CMK (cell line): ENCODE results near the gene CHRM5.
"Not testable (repeated sequence)": the region's sequence is repeated elsewhere in the genome, so short reads cannot be mapped to it uniquely, and the experiment has no call there.

Source experiments
- DNase-seq: peaks from one replicate; pipeline ENCODE4 v3.0.0-alpha.2; 2010; ENCODE audit warnings: low read depth

Gene CHRM5

DNA sequence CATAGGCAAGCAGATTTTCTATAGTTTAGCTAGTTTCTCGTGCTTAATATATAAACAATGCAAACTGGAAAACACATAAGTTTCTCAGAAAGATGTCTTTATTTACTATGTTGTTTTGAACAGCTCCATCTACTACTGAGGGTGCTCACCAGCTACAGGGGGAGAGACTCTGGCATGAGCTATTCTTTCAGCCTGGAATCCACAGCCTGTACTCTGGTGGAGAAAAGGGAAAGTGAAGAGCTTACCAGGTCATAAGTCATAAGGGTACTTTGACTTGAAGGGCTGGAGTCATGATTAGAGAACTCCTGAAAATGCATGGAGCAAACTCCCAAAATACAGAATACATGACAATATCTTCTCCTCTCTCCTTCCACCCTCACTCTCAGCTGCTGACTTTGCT, 75.1 kb downstream of the CHRM5 start:
- DNase-seq, result no peak

DNA sequence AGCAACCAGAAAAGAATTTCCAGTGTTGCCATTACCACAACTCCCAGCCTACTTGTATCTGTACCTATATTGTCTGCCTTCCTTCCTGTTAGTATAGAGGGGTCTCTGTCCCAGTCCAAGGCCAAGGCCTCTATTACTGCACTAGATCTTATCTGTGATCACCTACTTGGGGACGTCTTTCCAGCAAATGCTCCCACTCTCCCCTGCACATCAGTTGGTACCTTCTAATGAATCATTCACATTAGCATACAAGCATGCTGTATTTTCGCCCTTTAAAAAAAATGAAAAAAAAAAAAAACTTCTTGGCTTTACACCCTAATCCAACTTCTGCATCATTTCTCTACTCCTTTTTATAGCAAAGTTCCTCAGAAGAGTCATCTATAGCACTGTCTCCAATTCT, 75.5 kb downstream of the CHRM5 start:
- no peak for DNase-seq

DNA sequence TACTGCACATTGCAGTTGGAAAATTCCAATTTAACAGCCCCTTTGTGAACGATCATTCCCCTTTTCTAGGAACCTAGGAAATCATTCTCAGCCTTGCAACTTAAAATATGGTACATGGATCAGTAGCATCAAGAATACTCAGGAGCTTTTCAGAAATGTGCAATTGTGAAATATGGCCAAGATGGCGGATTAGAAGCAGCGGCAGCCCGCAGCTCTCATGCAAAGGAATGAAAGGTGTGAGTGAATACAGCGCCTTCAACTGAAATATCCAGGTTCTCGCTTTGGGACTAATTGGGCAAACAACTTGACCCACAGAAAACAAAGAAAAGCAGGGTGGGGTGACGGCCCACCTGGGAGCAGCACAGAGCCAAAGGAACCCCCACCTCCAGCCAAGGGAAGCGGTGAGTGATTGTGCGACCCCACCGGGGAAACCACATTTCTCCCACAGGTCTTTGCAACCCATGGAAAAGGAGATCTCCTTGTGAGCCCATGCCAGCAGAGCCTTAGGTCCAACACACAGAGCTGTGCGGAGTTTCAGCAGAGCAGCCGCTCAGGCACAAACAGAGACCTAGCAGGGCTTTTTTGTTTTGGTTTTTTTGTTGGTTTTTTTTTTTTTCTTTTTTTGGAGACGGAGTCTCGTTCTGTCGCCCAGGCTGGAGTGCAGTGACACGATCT, 78.3 kb downstream of the CHRM5 start:
- no peak for DNase-seq

DNA sequence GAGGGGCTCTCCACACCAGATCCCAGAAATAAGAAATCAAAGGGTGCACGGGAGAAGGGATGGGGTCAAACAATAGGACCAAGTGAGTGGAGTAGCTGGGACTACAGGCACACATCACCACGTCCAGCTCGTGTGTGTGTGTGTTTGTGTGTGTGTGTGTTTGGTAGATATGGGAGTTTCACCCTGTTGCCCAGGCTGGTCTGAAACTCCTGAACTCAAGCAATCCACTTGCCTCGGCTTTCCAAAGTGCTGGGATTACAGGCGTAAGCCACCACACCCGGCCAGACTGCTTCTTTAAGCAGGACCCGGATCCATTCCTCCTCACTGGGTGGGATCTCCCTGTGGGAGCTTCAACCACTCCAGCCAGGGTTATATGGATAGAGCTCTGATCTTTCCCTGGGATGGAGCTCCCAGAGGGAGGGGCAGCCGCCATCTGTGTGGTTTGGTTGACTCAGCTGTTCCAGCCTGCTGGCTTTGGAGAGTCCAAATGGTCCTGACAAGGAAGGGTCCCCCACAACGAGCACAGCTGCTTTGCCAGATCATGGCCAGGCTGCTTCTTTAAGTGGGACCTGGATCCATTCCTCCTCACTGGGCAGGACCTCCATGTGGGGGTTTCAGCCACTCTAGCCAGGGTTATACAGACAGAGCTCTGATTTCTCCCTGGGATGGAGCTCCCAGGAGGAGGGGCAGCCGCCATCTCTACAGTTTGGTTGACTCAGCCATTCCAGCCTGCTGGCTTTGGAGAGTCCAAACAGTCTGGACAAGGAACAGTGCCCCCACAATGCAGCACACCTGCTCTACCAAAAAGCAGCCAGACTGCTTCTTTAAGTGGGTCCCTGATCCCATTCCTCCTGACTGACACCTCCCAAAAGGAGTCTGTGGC, 79.8 kb downstream of the CHRM5 start:
- no peak for DNase-seq

DNA sequence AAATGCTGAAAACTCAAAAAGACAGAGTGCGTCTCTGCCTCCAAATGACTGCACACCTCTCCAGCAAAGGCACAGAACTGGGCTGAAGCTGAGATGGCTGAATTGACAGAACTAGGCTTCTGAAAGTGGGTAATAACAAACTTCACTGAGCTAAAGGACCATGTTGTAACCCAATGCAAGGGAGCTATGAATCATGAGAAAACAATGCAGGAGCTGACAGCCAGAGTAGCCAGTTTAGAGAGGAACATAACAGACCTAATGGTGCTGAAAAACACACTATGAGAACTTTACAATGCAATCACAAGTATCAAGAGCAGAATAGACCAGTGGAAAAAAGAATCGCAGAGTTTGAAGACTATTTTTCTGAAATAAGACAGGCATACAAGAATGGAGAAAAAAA, 80.8 kb downstream of the CHRM5 start:
- DNase-seq, result no peak

DNA sequence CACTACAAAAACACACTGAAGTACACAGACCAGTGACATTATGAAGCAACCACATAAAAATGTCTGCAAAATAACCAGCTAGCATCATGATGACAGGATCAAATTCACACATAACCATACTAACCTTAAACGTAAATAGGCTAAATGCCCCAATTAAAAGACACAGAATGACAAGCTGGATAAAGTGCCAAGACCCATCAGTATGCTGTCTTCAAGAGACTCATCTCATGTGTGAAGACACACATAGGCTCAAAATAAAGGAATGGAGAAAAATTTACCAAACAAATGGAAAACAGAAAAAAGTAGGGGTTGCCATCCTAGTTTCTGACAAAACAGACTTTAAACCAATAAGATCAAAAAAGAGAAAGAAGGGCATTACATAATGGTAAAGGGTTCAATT, 82.1 kb downstream of the CHRM5 start:
- DNase-seq, result not testable (repeated sequence)

DNA sequence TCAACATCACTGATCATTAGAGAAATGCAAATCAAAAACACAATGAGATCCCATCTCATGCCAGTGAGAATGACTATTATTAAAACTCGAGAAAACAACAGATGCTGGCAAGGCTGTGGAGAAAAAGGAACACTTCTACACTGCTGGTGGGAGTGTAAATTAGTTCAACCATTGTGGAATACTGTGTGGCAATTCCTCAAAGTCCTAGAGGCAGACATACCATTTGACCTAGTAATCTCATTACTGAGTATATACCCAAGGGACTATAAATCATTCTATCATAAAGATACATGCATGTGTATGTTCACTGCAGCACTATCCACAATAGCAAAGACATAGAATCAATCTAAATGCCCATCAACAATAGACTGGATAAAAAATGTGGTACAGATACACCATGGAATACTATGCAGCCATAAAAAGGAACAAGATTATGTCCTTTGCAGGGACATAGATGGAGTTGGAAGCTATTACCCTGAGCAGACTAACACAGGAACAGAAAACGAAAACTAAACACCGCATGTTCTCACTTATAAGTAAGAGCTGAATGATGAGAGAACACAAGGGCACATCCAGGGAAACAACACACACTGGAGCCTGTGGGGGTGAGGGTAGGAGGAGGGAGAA, 85.9 kb downstream of the CHRM5 start:
- no peak for DNase-seq

DNA sequence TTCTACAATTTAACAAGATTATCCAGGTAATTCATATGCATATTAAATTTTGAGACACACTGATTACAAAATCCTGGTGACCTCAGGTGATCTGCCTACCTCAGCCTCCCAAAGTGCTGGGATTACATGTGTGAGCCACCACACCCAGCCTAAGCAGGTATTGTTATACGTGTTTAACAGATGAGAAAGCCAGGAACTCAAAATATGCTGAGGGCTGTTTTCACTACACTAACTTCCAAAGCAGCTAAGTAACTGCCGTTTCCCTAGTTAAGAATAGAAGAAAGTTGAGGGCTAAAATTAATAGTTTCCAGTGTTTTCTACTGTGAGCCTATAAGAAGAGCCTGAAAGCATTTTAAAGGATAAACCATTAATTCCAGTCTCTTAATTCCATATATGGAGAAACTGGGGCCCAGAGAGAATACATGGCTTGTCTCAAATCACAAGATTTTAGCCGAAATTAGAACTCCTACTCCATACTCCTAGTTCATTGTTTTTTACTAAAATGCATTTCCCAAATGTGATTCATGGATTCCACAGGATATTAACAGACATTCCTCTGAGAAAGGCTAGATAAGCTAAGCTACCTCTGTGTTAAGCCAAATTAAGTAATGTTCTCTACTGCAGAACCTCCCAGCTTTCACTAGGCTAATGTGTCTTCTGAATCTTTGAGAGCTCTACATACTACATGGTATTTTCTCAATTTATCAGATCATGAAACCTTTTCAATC, 87.7 kb downstream of the CHRM5 start:
- no peak for DNase-seq

DNA sequence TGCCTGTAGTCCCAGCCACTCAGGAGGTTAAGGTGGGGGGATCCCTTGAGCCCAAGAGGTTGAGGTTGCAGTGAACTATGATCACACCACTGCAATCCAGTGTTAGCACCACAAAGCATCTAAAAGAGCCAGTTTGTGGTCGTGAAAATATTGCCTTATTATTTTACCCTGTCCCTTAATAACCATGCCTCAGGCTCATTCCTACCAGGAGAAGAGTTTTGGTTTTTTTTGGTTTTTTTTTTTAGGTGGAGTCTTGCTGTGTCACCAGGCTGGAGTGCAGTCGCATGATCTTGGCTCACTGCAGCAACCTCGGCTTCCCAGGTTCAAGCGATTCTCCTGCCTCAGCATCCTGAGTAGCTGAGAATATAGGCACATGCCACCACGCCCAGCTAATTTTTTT, 88.6 kb downstream of the CHRM5 start:
- DNase-seq, result no peak

DNA sequence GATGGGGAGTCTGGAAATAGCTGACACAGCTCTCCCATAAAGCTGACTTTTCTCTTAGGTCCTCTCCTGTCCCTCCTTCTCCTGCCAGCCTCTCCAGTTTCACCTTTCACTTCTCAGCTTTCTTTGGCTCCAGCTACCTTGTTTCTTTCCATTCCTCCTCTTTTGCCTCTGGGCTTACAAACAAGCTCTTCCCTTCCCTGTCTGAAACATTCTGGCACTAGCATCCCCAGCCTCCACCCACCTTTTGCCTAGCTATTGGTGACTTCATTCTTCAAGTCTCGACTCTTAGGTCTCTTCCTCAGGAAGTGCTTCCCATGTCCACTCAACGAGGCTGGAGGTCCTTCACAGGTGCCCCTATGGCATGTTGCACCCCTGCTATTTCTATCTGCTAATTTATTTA, 91.2 kb downstream of the CHRM5 start:
- no peak for DNase-seq

DNA sequence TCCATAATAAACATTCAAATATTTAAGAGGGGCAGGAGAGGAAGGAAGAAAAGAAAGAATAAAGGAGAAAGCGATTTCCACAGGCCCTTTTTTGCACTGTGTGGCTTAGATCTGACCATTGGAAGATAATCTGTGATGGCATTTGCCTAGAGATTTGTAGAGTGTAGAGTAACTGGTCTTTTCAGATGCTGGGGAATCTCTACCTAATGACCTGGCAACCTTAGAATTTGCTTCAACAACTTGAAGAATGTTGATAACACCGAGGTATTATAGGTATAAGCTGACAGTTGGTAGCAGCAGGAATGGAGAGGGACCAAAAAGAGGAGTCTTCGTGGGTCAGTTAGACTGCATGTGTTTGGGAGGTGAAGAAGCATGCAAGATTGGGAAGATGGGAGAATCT, 91.6 kb downstream of the CHRM5 start:
- no peak for DNase-seq

DNA sequence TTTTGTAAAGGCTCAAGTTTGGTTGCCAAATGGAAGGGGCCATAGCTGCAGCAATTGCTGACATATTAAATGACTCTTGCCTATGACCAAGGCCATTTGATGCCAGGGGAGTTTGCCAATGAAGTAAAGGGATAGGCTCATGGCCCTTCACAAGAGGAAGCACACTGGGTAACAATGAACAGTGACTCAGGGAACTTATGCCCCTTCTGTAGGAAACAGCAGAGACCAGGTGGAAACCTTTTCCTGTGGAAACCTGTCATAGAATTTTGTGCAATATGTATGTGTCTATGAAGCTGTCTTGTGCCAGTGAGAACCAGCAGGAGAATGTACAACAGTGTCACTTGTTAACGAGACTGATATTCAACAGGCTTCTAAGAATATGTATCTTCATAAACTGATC, 96.1 kb downstream of the CHRM5 start:
- no peak for DNase-seq

DNA sequence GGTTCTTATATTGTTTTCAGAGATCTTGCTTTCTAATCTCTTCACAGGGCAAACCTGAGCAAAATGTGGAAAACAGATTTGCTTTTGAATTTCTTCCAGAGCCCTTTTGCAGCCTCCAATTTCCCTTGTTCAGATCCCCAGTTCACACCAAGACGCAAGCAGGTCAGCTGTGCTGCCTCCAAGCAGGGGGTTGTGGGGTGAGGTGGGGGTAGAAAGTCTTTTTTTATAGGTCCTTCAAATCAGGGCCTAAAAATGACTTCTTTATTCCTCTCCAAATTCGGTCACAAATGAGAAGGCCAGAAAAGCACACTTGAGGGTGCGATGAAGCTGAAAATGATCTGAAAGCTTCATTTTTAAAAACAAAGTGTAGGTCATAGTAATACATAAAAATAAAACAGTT, 97.0 kb downstream of the CHRM5 start:
- DNase-seq, result no peak

DNA sequence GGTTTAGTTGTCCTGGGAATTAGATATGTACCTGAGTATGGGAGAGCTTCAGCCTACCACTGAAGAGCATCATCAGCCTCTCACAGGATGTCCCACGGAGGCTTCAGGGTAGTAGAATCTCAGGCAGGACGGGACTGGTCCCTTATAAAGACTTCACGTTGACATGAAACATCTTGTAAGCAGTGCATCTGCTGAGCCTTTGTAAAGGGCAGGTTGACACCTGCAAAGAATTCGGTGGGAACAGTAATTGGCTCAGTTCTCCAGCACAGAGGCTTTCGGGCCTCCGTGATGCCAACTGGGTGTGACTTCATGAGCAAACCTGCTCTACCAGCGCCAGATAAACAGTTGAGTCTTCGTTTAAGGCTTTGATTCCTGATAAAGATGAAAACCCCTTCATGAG, 97.6 kb downstream of the CHRM5 start:
- DNase-seq, result no peak

DNA sequence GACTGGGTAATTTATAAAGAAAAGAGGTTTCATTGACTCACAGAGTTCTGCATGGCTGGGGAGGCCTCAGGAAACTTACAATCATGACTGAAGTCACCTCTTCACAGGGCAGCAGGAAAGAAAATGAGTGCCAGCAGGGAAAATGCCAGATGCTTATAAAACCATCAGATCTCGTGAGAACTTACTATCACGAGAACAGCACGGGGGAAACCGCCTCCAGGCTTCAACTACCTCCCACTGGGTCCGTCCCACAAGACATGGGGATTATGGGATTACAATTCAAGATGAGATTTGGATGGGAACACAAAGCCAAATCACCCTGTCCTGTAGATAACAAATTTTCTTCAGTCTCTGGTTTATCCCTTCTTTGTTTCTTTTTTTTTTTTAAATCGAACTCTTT, 101.7 kb downstream of the CHRM5 start:
- DNase-seq, result no peak

DNA sequence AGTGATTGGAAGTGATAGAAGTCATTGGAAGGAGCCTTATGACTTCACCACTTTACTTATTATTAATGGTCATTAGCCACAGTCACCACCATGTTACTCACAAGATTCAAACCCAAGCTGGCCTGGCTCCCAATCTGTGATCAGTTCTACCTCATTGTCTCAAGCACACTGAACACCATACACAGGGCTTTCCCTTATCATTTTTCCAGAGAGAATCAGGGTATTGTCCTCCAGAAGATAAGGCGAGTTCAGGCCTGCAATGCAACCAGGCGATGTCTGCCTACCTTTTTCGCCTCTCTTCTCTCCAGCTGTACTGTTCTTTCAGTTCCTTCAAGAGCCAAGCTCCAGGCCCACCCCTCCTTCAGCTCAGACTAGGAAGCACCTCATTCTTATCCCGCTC, 108.5 kb downstream of the CHRM5 start:
- no peak for DNase-seq

DNA sequence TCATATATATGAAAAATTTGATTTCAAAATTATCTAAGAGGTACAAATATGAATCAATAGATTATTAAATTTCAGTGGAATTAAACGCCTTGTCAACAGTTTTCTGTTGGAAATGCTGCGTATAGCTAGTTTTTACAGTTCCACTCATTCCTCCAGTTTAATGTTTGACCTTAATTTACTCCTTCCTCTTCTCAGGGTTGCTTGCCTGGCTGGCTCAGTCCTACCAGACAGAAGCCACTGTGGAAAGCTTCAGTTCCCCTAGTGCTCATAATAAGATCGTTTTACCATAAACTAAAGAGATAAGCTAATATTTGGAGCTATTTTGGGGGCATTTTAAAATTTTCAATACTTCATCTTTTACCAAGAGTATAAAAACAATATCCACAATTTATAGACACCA, 110.6 kb downstream of the CHRM5 start:
- no peak for DNase-seq

DNA sequence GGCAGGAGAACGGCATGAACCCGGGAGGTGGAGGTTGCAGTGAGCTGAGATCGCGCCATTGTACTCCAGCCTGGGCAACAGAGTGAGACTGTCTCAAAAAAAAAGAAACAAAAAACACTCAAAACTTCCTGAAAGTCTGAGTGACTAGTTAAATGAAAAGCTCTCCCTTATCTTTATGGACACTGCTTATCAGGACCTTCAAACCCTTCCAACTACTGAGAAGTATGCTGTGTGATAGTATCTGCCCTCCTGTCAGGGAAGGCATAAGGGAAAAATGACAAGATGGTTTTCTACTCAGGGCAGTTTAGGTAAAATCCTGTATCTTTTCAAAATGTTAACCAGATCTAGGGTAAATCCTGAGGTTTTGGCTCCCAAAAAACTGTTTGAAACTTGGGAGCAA, 111.6 kb downstream of the CHRM5 start:
- no peak for DNase-seq

DNA sequence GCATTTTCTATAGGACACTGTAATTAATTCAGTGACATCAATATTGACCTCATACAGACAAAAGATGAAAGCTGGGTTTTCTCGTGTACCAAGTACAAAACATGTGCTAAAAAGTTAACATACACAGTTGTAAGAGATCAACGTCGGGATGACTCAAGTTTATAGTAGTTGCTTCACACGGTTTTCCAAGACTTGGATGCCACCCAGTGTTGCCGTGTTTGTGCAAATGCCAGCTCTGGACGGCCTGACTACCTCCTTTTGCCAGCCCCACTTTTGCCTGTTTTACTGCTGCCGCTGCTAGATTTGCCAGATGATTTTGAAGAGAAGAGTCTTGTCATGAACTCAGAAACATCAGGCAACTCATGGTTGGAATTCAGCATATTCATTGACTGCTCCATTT, 115.8 kb downstream of the CHRM5 start:
- DNase-seq, result no peak

DNA sequence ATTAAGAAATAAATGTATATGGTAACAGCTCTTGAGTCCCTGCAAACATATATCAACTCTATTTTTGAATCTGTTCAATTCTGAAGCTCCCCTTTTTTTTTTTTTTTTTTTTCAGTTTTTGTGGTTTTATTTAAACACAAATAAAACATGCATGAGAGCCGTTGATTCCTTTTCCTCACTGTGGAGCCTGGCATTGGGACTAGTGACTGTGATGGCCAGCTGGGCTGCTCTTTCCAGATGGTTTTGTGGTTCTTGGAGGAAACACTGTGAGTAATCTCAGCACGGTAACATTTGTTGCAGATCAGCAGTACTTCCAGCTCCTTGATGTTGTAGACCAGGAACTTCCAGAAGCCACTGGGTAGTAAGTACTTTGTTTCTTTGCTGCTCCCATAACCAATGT, 117.4 kb downstream of the CHRM5 start:
- no peak for DNase-seq

DNA sequence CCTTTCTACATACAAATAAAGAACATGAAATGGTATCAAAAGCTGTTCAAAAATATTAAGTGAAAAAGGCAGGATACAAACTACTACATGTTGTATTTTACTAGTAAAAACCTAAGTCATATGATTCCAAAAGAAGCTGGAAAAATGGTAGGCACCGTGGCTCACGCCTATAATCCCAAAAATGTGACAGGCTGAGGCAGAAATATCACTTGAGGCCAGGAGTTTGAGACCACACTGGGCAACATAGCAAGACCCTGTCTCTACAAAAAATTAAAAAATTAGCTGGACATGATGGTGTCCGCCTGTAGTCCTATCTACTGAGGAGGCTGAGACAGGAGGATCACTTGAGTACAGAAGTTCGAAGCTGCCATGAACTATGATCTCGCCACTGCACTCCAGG, 131.6 kb downstream of the CHRM5 start:
- DNase-seq, result no peak

DNA sequence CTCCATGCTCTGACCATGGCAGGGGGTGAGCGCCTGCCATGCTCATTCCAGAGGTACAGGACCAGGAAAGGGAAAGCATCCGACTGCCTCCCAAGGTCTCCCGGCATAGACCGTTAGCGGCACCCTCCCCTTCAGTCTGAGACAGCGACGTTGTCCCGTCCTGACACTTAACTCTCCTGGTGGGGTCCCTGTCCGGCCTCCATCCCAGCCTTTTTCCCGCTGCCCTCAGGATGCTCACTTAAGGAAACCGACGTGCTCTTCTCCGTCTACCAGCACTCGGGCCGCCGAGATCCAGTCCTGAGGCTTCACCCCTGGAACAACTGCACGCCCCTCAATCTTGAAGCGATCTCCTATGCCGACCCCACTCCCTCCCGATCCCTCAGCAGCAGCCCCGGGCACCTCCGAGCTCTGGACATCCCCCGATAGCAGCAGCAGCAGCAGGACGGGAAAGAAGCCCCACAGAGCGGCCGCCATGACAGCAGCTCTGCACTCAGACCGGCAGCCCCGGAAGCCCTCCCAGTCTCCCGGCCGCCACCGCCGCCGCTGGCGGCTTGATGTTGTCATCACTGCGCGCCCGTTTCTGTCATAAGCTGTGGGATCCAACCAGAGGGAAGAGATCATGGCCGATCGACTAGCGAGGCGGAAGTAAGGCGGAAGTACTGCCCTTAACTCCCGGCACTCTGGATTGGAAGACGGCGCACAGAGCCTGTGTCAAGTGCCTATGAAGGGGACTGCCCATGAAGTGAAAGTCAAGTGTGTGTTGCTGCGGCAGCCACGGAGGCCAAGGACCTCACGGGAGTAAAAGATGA, 133.3 kb downstream of the CHRM5 start, which contains the start of the genes EMC7 and PGBD4:
EMC7 (minus strand) TSS at position 497 of the 809 bp plus-strand sequence; CDS start at position 474, 23 bp downstream.
PGBD4 (plus strand) TSS at position 718 of the 809 bp plus-strand sequence. CDS start 449 bp downstream, outside the sequence.
- DNase-seq, result peak; percentile 93
